Choroid plexus epithelial cell (primary cell): ENCODE results near the gene ZNF473.

Source experiments
- DNase-seq: peaks from one replicate; pipeline ENCODE4 v3.0.0-alpha.2; 2010; ENCODE audit warnings: low read depth
- H3K4me3 ChIP-seq: 2 replicates; pipeline ENCODE4 v1.5.1; 2011; ENCODE audit warnings: low read depth, mild to moderate bottlenecking, control low read depth, low read length, moderate library complexity
- TF ChIP-seq, protein P1 (sequence below): conservative IDR thresholded peaks from 2 replicates; pipeline ENCODE4 v1.5.1; 2011; ENCODE audit warnings: low read depth, mild to moderate bottlenecking, control low read depth, inconsistent platforms, low read length, moderate library complexity

ZNF473 gene

DNA sequence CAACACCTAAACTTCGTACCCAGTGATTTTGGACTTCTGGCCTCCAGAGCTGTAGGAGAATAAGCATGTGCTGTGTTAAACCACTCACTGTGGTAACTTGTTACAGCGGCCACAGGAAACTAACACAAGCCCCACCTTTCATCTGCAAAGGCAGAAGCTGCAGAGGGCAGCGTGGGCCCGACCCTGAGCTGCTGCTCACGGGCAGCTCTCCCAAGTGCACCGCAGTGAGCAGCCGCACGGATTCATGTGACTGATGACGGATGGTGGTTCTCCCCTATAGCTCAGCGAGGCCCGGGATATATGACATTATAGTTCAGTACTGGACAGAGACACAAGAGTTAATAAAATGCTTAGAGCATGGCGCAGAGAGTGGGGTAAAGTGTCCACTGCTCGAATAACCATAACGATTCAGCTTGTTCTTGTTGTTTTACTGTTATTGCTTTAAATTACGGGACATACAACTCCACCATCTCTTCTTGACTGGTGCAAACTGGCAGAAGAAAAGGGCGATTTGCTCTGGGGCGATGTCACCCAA is 22.5 kb upstream of the ZNF473 start:
- no peak for DNase-seq
- H3K4me3 ChIP-seq: no peak overlapping the region
- TF ChIP-seq, protein P1, sequence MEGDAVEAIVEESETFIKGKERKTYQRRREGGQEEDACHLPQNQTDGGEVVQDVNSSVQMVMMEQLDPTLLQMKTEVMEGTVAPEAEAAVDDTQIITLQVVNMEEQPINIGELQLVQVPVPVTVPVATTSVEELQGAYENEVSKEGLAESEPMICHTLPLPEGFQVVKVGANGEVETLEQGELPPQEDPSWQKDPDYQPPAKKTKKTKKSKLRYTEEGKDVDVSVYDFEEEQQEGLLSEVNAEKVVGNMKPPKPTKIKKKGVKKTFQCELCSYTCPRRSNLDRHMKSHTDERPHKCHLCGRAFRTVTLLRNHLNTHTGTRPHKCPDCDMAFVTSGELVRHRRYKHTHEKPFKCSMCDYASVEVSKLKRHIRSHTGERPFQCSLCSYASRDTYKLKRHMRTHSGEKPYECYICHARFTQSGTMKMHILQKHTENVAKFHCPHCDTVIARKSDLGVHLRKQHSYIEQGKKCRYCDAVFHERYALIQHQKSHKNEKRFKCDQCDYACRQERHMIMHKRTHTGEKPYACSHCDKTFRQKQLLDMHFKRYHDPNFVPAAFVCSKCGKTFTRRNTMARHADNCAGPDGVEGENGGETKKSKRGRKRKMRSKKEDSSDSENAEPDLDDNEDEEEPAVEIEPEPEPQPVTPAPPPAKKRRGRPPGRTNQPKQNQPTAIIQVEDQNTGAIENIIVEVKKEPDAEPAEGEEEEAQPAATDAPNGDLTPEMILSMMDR: no peak

DNA sequence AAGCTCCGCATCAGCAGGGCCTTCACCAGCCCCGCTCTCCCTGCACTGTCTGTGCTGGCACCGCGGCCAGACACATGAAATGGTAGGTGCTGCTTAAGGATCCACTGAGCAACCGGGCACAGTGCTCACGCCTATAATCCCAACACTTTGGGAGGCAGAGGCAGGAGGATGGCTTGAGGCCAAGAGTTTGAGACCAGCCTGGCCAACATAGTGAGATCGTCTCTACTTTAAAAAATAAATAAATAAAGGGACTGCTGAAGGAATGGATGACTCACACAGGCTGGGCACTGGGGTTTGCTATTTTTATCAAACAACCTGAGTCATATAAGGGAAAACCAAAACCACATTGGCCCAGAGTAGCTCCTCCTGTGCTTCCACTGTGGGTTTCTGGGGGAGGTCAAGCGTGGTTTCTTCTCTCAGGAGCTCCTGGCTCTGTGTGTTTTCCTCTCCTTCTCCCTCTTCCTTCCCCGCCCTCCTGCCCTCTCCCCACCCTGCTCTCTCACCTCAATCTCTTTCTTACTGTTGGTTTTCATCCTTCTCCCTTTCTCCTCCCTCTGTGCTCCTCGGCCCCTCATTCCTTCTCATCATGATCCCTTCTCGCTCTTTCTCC is 21.9 kb upstream of the ZNF473 start:
- H3K4me3 ChIP-seq: no peak overlapping the region
- TF ChIP-seq, protein P1: no peak
- DNase-seq: peak; percentile 96

DNA sequence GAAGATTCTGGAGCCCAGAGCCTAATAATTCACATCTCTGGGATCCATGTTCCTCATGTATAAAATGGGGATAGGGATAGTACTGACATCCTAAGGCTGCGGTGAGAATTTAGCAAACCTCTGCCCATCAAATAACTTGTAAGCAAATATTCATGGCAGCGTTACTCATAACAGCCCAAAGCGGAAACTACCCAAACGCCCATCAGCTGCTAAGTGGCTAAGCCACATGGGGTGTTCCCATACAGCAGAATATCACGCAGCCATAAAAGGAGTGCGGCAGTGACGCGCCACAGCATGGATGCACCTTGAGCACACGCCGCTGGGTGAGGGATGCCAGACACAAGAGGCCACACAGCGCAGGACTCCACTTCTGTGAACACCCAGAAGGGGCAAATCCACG is 20.4 kb upstream of the ZNF473 start:
- no peak overlapping the region for H3K4me3 ChIP-seq
- TF ChIP-seq, protein P1: no peak
- no peak for DNase-seq

DNA sequence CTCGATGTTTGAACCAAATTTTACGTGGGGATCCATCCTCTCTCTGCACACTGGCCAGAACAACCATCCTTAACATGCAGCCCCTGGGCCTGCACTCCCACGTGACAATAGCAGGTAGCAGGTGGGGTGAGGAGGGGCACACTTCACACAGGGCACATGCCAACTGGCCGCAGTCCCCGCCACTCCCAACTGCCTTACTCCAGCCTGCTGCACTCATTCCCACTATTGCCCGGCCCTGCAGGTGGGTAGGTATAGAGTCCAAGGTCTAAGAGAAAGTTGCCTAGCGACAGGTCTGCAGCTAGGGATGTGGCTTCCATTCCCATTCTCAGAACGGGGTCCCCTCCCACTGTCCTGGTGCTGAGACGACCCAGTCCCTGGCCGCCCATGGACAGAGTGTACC is 18.6 kb upstream of the ZNF473 start:
- TF ChIP-seq, protein P1: no peak
- H3K4me3 ChIP-seq: no peak overlapping the region
- DNase-seq: no peak

DNA sequence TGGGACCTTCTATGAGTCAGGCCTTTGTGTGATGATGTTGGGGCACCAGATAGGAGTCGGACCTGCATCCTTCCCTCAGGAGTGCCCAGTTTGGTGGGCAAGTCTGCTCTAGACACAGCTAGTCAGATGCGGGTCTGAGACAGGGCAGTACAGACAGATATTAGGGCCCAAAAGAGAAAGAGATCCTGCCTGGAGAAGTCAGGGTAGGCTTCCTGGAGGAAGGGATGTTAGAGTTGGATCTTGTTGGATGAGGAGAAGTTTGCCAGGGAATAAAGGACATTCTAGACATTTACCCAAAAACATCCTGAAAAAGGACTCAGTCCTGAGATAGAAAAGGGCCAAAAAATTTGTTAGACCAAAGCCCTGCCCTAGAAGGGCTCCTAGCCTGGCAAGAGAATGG is 17.9 kb upstream of the ZNF473 start:
- TF ChIP-seq, protein P1: no peak
- no peak for DNase-seq
- H3K4me3 ChIP-seq: no peak overlapping the region

DNA sequence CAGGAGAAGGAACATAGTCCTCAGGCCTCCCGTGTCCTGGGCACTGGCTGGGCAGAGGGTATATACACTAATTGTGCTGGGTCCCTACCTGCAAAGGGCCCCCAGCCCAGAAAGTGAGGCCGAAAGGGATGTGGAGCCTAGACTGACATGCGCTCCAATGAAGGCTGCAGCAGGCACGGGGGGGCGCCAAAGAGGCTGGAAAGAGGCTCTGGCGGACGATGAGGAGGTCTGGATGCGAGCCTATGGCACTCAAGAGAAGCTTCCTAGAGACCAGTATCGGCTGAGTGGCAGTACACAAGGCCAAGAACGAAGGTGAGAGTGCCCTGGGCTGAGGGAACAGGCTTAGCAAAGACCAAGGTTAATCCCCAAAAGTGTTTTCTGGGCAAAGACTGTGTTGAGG is 17.3 kb upstream of the ZNF473 start:
- peak; percentile 23 for DNase-seq
- TF ChIP-seq, protein P1: peak; percentile 49
- no peak overlapping the region for H3K4me3 ChIP-seq

DNA sequence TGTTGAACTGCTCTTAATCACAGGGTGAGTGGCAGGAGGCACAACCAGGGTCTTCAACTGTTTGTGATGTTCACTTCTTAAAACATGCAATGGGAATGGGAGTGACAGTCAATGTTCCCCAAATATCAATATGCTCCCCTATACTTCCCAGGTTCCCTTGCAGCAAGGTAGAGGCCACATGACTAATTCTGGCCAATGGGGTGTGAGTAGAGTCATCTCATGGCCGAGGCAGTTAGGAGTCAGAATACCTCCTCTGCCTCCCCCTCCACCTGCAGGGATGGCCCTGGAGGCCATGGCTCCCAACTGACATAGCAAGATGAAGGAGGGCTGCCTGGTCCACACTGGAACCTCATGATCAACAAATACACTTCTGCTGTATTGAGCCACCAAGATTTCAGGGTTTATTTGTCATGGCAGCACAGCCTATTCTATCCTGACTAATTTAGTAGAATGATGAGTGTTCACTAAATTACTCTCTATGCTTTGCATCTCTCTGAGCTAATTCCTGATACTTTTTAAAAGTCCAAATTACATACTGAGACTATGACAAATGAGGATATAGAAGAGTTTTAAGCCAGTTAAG is 9.5 kb upstream of the ZNF473 start:
- TF ChIP-seq, protein P1: no peak
- no peak for DNase-seq
- no peak overlapping the region for H3K4me3 ChIP-seq
